Astrocyte of the cerebellum (primary cell): ENCODE measurements around the gene GEMIN7.

Experiments
- DNase-seq: peaks from one replicate; pipeline ENCODE4 v3.0.0-alpha.2; 2011; ENCODE audit warnings: low read depth
- H3K4me3 ChIP-seq: 2 replicates; pipeline ENCODE4 v1.5.1; 2011; ENCODE audit warnings: mild to moderate bottlenecking, low read depth, low read length, moderate library complexity
- CTCF ChIP-seq: IDR thresholded peaks from 2 replicates; pipeline ENCODE4 v1.5.1; 2012; ENCODE audit warnings: low read length, low read depth, moderate library complexity, mild to moderate bottlenecking; ENCODE audit errors: missing control alignments
- in situ Hi-C: cut with HindIII; loops from 2 replicates; pipeline ENCODE4 v1.10.0; 2017; ENCODE audit warnings: low sequenced_read_pairs

GEMIN7 gene

GRCh38 chr19:45040059-45040771, 38.8 kb upstream of the GEMIN7 start:
- TF ChIP-seq CTCF, result no peak
- in situ Hi-C loops, result no loop called here
- H3K4me3 ChIP-seq, result peak overlapping the region; percentile 80
- no peak for DNase-seq

GRCh38 chr19:45041125-45041524, 37.9 kb upstream of the GEMIN7 start:
- H3K4me3 ChIP-seq, result no peak overlapping the region
- no peak for DNase-seq
- in situ Hi-C loops, result no loop called here
- no peak for TF ChIP-seq CTCF

- DNase-seq, result no peak
- H3K4me3 ChIP-seq, result no peak overlapping the region
- in situ Hi-C loops, result no loop called here
Measured at GRCh38 chr19:45045671-45046353, 33.2 kb upstream of the GEMIN7 start.

GRCh38 chr19:45046355-45046754, 32.7 kb upstream of the GEMIN7 start:
- in situ Hi-C loops, result no loop called here
- no peak for DNase-seq
- H3K4me3 ChIP-seq, result no peak overlapping the region
- no peak for TF ChIP-seq CTCF

More at GRCh38 chr19:45045671-45046353, 33.2 kb upstream of the GEMIN7 start:
- no peak for TF ChIP-seq CTCF

- DNase-seq, result no peak
- no peak for TF ChIP-seq CTCF
- H3K4me3 ChIP-seq, result no peak overlapping the region
- in situ Hi-C loops, result no loop called here
Measured at GRCh38 chr19:45047188-45047797, 31.8 kb upstream of the GEMIN7 start.

GRCh38 chr19:45049073-45049736, 29.9 kb upstream of the GEMIN7 start:
- no peak for DNase-seq
- no peak for TF ChIP-seq CTCF
- in situ Hi-C loops, result no loop called here
- H3K4me3 ChIP-seq, result no peak overlapping the region
